Measurements from ENCODE around the gene GGTLC1.
"Not testable (repeated sequence)": the region's sequence is repeated elsewhere in the genome, so short reads cannot be mapped to it uniquely, and the experiment has no call there.

GRCh38 chr20:23985790-23986225 lies 2.8 kb downstream of the GGTLC1 start:
- TF ChIP-seq CTCF (conservative IDR thresholded peaks at IDR 0.05; ENCODE audit: low read depth, low read length); EZH2 (IDR thresholded peaks at IDR 0.05; ENCODE audit: borderline replicate concordance, low read depth, low read length, poor library complexity, severe bottlenecking): not testable (repeated sequence)
